K562 (cell line): ENCODE results near the gene ANKRD30A.

Experiments
- STAT5B ChIP-seq: fragments of 250-450 bp; sonication (Bioruptor Pico); IDR thresholded peaks from 2 replicates; pipeline ENCODE4 v1.8.0; 2021; ENCODE audit warnings: mild to moderate bottlenecking, inconsistent platforms
- TAF1 ChIP-seq: IDR thresholded peaks from 2 replicates; pipeline ENCODE4 v1.6.1; 2011; ENCODE audit warnings: mild to moderate bottlenecking, low read length, moderate library complexity; ENCODE audit not compliant: insufficient read depth, control insufficient read depth, severe bottlenecking; ENCODE audit errors: extremely low read depth
- ZBTB7A ChIP-seq: IDR thresholded peaks from 2 replicates; pipeline ENCODE4 v1.6.1; 2011; ENCODE audit warnings: low read depth, mild to moderate bottlenecking, low read length, moderate library complexity, borderline replicate concordance; ENCODE audit not compliant: control insufficient read depth

- no peak for TF ChIP-seq STAT5B (CRISPR knock-in tag)
- TF ChIP-seq ZBTB7A: no peak
- TF ChIP-seq TAF1: no peak
Observed at GRCh38 chr10:37234692-37235091, 109.3 kb downstream of the ANKRD30A start.
